HG02943 (cell line): ENCODE results near the gene MPPE1.

Source experiments
- ATAC-seq: cut with Tn5 transposase; IDR thresholded peaks from one replicate; pipeline ENCODE4 v1.9.1; 2021; ENCODE audit warnings: mild to moderate bottlenecking, low read depth, moderate library complexity; ENCODE audit not compliant: unreplicated experiment

Gene MPPE1

DNA sequence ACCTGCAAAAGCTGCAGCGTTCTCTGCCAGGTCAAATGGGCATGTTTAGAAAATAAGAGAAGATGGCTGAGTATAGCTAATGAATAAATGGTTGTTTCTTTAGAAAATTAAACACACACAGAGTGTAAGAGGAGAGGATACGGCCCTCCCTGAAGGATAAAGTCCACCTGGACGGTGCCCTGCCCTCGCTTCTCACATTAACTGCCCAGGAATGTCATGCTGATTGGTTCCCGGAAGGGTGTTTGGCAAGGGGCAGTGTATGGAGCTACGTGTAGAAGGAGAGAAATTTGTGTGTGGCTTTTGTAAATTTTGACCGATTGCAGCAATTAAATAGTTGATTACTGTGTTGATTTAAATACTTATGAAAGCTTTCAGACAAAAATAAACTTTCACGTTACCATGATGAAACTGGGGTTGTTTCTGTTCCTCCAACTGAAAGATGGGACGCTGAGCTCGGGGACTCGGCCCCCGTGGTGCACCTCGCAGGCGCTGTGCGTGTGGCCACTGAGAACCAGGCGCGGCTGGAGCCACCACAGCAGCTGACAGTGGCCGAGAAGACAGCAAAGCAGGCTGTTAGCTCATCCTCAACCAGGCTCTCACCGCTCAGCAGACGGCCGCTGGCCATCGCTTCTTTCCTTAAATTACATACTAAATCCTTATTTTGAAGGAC lies 22.7 kb downstream of the MPPE1 start:
- ATAC-seq: no peak

- ATAC-seq: no peak
Measured at GRCh38 chr18:11884396-11885030, 23.6 kb downstream of the MPPE1 start.

DNA sequence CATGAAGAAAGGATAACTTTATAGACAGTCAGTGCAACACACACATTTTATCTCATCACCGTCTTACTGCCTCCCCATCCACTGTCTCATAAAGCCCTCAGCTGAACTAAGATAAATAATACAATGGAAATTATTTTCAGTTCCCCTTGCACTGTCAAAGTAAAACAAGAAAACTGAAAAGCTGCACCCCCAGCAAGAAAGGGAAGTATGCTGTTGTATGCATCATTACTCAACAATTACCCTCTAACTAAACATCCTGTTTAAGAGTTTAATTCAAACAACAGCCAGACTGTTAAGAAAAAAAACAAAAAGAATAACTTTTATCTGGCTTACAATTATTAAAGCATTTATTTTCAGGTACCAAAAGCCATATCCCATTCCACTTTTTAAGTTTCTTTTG lies 25.0 kb downstream of the MPPE1 start:
- peak; percentile 64 for ATAC-seq

- ATAC-seq: no peak
Measured at GRCh38 chr18:11882636-11883035, 25.5 kb downstream of the MPPE1 start.

DNA sequence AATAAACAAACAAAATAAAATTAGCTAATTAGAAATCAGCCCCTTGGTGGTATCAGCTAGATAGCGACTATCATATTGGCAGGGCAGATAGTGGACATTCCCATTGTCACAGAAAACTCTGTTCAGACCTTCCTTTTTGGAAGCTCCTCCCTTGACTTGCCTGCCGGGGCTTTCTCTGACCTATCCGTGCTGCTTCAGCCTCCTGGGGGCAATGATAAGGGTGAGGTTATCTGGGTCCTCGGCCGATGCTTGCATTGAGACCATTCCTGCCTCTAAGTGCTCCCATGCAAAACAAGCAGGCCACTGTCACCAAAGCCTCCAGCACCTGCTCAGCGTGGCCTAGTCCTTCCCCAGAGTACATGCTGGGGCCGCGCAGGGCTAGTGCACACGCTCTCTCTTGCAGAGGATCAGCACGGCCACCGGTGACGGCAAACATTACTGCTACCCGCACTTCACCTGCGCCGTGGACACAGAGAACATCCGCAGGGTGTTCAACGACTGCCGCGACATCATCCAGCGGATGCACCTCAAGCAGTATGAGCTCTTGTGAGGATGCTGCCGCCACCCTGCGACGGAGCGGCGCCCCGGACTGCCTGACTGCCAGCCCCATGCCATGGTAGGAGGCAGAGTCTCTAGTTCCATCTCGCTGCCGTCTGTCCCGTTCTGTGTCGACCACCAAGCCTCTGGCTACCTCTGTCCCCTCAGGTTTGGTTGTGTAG lies 27.4 kb downstream of the MPPE1 start:
- ATAC-seq: no peak

GRCh38 chr18:11877497-11878135 lies 30.5 kb downstream of the MPPE1 start:
- ATAC-seq: no peak

GRCh38 chr18:11874676-11875075 lies 33.4 kb downstream of the MPPE1 start:
- ATAC-seq: no peak

DNA sequence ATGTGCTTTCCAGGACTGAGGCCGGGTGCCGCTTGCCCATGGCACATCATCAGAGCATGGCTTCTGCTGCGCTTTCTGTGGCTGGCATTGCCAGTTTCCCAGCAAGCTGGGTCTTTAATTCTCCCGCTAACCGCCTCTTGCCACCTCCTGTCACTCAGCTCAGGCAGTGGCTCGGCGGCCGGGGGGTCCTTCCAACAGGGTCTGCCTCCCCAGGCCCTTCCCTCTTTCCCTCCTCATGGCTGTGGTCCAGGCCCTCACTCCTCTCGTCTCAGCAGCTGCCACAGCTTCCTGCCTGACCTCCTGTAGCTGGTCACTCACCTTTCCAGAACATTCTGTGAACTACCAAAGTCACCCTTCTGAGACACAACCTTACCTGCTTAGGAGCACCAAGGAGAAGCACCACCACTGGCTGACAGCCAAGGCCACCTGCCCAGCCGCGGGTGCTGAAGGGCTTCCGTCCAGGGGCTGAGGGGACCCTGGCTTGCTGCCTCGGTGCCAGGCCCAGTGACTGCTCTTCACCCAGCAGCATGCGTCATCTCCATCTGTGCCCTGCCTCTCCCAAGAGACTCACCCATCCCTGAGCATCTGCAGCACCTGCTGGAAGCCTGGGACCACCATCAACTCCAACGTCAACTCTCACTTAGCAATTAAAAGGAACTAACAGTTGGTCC lies 34.3 kb downstream of the MPPE1 start:
- no peak for ATAC-seq

GRCh38 chr18:11872479-11873136 lies 35.5 kb downstream of the MPPE1 start:
- no peak for ATAC-seq

GRCh38 chr18:11871501-11871900 lies 36.6 kb downstream of the MPPE1 start:
- ATAC-seq: no peak

DNA sequence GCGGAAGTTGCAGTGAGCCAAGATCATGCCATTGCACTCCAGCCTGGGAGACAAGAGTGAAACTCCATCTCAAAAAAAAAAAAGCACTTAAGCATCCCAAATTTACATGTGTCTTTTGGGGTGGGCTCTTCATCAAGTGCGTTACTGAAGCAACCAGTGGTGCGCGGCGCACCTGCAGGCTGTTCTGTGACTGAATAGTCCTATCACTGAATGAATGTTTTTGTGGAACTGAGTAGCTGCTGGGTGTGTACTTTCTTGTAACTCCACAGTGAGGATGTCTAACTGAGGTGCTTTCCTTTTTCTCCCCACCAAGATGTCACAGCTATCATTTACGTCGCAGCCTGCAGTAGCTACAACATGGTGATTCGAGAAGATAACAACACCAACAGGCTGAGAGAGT lies 39.9 kb downstream of the MPPE1 start:
- ATAC-seq: no peak

- no peak for ATAC-seq
Measured at GRCh38 chr18:11866764-11867163, 41.4 kb downstream of the MPPE1 start.

DNA sequence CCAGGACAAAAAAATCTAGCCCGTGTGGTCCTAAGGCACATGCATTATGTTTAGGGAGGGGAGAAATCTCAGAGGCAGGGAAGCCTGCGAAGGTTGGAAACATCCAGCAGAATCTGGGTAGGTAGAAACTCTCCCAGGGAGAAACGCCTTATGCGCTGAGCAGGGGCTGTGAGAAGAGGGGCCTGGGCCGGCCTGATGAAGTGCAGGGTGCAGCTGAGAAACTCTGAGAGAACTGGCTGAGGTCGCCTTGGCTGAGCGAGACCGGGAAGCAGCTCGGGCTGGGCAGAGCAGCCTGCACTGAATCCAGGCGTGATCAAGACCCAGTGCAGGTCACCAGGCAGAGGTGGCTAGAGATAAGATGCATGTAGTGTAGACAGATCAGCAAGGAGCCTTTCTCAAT lies 41.8 kb downstream of the MPPE1 start:
- ATAC-seq: no peak

- ATAC-seq: no peak
Measured at GRCh38 chr18:11865071-11865470, 43.0 kb downstream of the MPPE1 start.

GRCh38 chr18:11864471-11864870 lies 43.6 kb downstream of the MPPE1 start:
- ATAC-seq: no peak

DNA sequence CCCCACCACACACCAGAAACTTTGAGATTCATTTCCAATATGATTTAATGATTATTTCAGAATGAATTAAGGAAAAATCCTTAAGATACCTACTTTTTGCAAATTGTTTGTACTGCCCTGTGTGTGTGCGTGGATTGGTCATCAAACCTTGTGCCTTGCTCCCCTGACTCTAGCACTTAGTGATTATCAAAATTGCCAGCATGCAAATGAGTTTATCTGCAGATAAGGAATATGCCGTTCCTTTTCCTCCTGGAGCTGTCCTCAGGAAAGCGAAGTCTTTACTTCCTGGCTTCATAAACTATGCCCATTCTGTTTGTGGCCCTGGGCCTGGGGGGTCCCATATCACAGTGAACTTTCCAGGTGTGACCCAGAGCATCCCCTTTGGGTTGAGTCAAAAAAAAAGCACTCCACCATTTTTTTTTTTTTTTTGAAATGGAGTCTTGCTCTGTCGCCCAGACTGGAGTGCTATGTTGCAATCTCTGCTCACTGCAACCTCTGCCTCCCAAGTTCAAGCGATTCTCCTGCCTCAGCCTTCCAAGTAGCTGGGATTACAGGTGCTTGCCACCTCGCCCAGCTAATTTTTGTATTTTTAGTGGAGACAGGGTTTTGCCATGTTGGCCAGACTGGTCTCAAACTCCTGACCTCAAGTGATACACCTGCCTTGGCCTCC lies 45.5 kb downstream of the MPPE1 start:
- no peak for ATAC-seq

- no peak for ATAC-seq
Measured at GRCh38 chr18:11861583-11862288, 46.4 kb downstream of the MPPE1 start.

- no peak for ATAC-seq
Measured at GRCh38 chr18:11860594-11861450, 47.3 kb downstream of the MPPE1 start.
